ENCODE data around the gene DOLK. TPM values are rescaled to one million over a fixed set of nuclear protein-coding genes. Genes with fewer than 3 reads are reported as not detected.
"Not testable (repeated sequence)": the region's sequence is repeated elsewhere in the genome, so short reads cannot be mapped to it uniquely, and the experiment has no call there.

Gene DOLK
- total RNA-seq, 1 donor from 2014 or later: 15.5 TPM

DNA sequence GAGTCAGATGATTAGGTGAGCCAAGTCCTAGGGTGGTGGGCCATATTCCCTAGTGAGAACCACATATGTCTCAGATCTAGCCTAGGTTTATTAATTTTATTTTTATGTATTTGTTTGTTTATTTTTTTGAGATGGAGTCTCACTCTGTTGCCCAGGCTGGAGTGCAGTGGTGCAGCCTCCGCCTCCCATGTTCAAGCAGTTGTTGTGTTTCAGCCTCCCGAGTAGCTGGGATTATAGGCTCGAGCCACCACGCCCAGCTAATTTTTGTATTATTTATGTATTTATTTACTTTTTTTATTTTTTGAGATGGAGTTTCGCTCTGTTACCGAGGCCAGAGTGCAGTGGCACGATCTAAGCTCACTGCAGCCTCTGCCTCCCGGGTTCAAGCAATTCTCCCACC is 36.1 kb upstream of the DOLK start:
- H3K4me3 ChIP-seq: no peak overlapping the region
- peaks cover 98% of the 10 kb centered on the region for H3K36me3 ChIP-seq
- TF ChIP-seq, protein P1, sequence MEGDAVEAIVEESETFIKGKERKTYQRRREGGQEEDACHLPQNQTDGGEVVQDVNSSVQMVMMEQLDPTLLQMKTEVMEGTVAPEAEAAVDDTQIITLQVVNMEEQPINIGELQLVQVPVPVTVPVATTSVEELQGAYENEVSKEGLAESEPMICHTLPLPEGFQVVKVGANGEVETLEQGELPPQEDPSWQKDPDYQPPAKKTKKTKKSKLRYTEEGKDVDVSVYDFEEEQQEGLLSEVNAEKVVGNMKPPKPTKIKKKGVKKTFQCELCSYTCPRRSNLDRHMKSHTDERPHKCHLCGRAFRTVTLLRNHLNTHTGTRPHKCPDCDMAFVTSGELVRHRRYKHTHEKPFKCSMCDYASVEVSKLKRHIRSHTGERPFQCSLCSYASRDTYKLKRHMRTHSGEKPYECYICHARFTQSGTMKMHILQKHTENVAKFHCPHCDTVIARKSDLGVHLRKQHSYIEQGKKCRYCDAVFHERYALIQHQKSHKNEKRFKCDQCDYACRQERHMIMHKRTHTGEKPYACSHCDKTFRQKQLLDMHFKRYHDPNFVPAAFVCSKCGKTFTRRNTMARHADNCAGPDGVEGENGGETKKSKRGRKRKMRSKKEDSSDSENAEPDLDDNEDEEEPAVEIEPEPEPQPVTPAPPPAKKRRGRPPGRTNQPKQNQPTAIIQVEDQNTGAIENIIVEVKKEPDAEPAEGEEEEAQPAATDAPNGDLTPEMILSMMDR (IDR thresholded peaks at IDR 0.05): no peak
- intact Hi-C loops (cut with DNase I): no loop called here
- DNase-seq: no peak
- no peak for ATAC-seq
- H3K9me3 ChIP-seq: no peaks in the 10 kb centered on the region
- no peaks in the 10 kb centered on the region for H3K4me1 ChIP-seq
- no peaks in the 10 kb centered on the region for H3K27me3 ChIP-seq
- no peak overlapping the region for H3K27ac ChIP-seq

- Histone ChIP-seq H3K4me1 (no peaks in the 10 kb centered on the region), H3K9me3 (no peaks in the 10 kb centered on the region), H3K4me3 (no peak overlapping the region), H3K27ac (no peak overlapping the region), H3K36me3 (peaks cover 97% of the 10 kb centered on the region), H3K27me3 (no peaks in the 10 kb centered on the region)
- intact Hi-C loops (cut with DNase I): no loop called here
- DNase-seq (no peak), ATAC-seq (no peak)
- TF ChIP-seq, protein P1 (IDR thresholded peaks at IDR 0.05): no peak
Measured at GRCh38 chr9:128979111-128979510, 31.7 kb upstream of the DOLK start.

- H3K27me3 ChIP-seq: no peaks in the 10 kb centered on the region
- H3K27ac ChIP-seq: no peak overlapping the region
- no peak overlapping the region for H3K4me3 ChIP-seq
- TF ChIP-seq, protein P1 (IDR thresholded peaks at IDR 0.05): no peak
- no peaks in the 10 kb centered on the region for H3K9me3 ChIP-seq
- intact Hi-C loops (cut with DNase I): no loop called here
- H3K4me1 ChIP-seq: no peaks in the 10 kb centered on the region
- DNase-seq (no peak), ATAC-seq (no peak)
- H3K36me3 ChIP-seq: peaks cover 96% of the 10 kb centered on the region
Measured at GRCh38 chr9:128972956-128973355, 25.6 kb upstream of the DOLK start.

- ATAC-seq (no peak), DNase-seq (no peak)
- Histone ChIP-seq H3K4me1 (no peaks in the 10 kb centered on the region), H3K27ac (no peak overlapping the region), H3K4me3 (no peak overlapping the region), H3K9me3 (no peaks in the 10 kb centered on the region), H3K36me3 (peaks cover 74% of the 10 kb centered on the region), H3K27me3 (no peaks in the 10 kb centered on the region)
- intact Hi-C loops (cut with DNase I): loop anchor here (10.0 kb wide), 1 partner anchor 365 kb away; no protein-coding TSS in a partner anchor
- TF ChIP-seq, protein P1 (IDR thresholded peaks at IDR 0.05): no peak
Measured at GRCh38 chr9:128969491-128969890, 22.1 kb upstream of the DOLK start.

DNA sequence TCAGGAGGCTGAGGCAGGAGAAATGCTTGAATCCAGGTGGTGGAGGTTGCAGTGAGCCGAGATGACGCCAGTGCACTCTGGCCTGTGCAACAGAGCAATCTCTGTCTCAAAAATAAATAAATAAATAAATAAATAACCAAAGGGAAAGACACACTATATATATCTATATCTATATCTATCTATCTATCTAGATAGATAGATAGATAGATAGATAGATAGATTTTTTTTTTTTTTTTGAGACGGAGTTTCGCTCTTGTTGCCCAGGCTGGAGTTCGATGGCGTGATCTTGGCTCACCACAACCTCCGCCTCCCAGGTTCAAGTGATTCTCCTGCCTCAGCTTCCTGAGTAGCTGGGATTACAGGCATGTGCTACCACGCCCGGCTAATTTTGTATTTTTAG is 14.0 kb upstream of the DOLK start:
- H3K36me3 ChIP-seq: peaks cover 81% of the 10 kb centered on the region
- not testable (repeated sequence) for ATAC-seq, H3K27ac ChIP-seq, H3K4me1 ChIP-seq, DNase-seq, H3K27me3 ChIP-seq, H3K9me3 ChIP-seq, H3K4me3 ChIP-seq
- intact Hi-C loops (cut with DNase I): loop anchor here (10.0 kb wide), 1 partner anchor 357 kb away; no protein-coding TSS in a partner anchor

DNA sequence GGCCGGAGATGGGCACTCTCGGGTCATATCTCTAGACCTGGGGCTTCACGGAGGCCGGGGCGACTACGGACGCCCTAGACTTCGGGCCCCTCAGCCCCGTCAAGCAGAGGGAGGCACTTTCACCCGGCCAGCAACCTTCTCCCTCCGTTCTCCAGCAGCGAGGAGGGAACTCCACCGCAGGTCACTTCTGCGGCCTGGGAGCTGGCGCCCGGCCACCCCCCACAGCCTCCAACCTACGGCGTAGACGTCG is 201 bp downstream of the DOLK start:
- Histone ChIP-seq H3K27ac (peak overlapping the region; percentile 92), H3K4me3 (peak overlapping the region; percentile 96), H3K4me1 (peaks cover 24% of the 10 kb centered on the region), H3K27me3 (no peaks in the 10 kb centered on the region), H3K9me3 (no peaks in the 10 kb centered on the region), H3K36me3 (peaks cover 26% of the 10 kb centered on the region)
- TF ChIP-seq, protein P1 (IDR thresholded peaks at IDR 0.05): no peak
- DNase-seq (no peak), ATAC-seq (no peak)
- intact Hi-C loops (cut with DNase I): no loop called here
